ENCODE data around the gene CHIC2.

DNA sequence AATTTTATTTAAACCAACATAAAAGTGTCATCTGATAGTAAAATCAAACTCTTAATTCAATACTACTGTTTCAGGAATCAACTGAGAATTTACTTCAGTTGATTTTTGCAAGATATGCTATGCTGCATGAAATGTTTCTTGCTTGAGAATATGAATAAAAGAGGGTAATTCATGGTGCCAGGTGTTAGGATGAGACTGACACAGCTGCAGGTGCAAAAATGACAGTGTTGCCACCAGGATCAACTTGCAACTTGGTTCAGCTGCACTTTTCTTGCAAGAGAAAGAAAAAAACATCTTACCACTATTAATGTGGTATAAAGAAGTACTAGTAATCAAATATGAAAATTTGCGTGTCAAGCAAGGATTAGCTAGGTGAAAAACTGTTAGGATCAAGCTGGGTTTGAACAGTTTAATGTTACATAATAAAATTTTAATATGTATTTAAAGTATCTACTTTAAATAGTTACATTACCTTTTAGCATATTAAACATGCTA lies 49.7 kb downstream of the CHIC2 start:
- TF ChIP-seq, protein P1, sequence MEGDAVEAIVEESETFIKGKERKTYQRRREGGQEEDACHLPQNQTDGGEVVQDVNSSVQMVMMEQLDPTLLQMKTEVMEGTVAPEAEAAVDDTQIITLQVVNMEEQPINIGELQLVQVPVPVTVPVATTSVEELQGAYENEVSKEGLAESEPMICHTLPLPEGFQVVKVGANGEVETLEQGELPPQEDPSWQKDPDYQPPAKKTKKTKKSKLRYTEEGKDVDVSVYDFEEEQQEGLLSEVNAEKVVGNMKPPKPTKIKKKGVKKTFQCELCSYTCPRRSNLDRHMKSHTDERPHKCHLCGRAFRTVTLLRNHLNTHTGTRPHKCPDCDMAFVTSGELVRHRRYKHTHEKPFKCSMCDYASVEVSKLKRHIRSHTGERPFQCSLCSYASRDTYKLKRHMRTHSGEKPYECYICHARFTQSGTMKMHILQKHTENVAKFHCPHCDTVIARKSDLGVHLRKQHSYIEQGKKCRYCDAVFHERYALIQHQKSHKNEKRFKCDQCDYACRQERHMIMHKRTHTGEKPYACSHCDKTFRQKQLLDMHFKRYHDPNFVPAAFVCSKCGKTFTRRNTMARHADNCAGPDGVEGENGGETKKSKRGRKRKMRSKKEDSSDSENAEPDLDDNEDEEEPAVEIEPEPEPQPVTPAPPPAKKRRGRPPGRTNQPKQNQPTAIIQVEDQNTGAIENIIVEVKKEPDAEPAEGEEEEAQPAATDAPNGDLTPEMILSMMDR (conservative IDR thresholded peaks at IDR 0.05) = no peak
- TF ChIP-seq ZFX (IDR thresholded peaks at IDR 0.05) = no peak

Data from C4-2B (cell line).